H1 (cell line): ENCODE results near the gene PLD6. TPM values are rescaled to one million over a fixed set of nuclear protein-coding genes. Genes with fewer than 3 reads are reported as not detected.

Source experiments
- CTCF ChIA-PET: fragments of 300-600 bp; sonication (Branson Sonifier 250); formaldehyde crosslinking; loops from one replicate; lab custom pipeline; 2021; ENCODE audit not compliant: partially characterized antibody; lab: Charles Lee
- POLR2A ChIA-PET: fragments of 300-600 bp; sonication (Branson Sonifier 250); formaldehyde crosslinking; loops from one replicate; lab custom pipeline; 2021; ENCODE audit warnings: inconsistent platforms; ENCODE audit not compliant: partially characterized antibody; lab: Charles Lee
- DNase-seq, 2 experiments: peaks; one replicate each; pipeline versions ENCODE4 v3.0.0 to v3.0.0-alpha.2; 2010 to 2022; ENCODE audit warnings: low spot score in 2 of 2, low read depth in 1 of 2, mixed read lengths in 1 of 2
- FAIRE-seq: peaks from 2 replicates; lab custom pipeline; 2011; peaks lifted over from hg19 to GRCh38; lab: Jason Lieb, UNC
- H2AFZ ChIP-seq: 2 replicates; pipeline ENCODE4 v1.8.1; 2012; ENCODE audit warnings: low read length, inconsistent platforms
- H2AK5ac ChIP-seq: 2 replicates; pipeline ENCODE4 v1.6.1; 2013; ENCODE audit warnings: low read depth, low read length
- H2BK120ac ChIP-seq: replicated peaks from 2 replicates; pipeline ENCODE3; 2013; ENCODE audit warnings: low read depth, low read length, inconsistent platforms
- H2BK12ac ChIP-seq: 2 replicates; pipeline ENCODE4 v1.6.1; 2013; ENCODE audit warnings: low read depth, low read length
- H2BK15ac ChIP-seq: 2 replicates; pipeline ENCODE4 v1.6.1; 2013; ENCODE audit warnings: low read length
- H2BK20ac ChIP-seq: 2 replicates; pipeline ENCODE4 v1.6.1; 2013; ENCODE audit warnings: low read length
- H2BK5ac ChIP-seq: 2 replicates; pipeline ENCODE4 v1.6.1; 2013; ENCODE audit warnings: low read depth, low read length
- H3K14ac ChIP-seq: 2 replicates; pipeline ENCODE4 v1.6.1; 2013; ENCODE audit warnings: inconsistent platforms; ENCODE audit not compliant: insufficient read length
- H3K18ac ChIP-seq: 2 replicates; pipeline ENCODE4 v1.6.1; 2013; ENCODE audit warnings: low read length; ENCODE audit errors: extremely low read depth
- H3K23ac ChIP-seq: 2 replicates; pipeline ENCODE4 v1.6.1; 2013; ENCODE audit warnings: inconsistent platforms; ENCODE audit not compliant: insufficient read length
- H3K23me2 ChIP-seq: 2 replicates; pipeline ENCODE4 v1.6.1; 2013; ENCODE audit warnings: low read depth, low read length
- H3K27ac ChIP-seq: 2 replicates; pipeline ENCODE4 v1.6.1; 2011; ENCODE audit warnings: low read depth, low read length, inconsistent platforms
- H3K27me3 ChIP-seq, 4 experiments: replicated peaks in 1 of 4; 1 replicate in 1 of 4; 2 replicates in 3 of 4; pipeline versions ENCODE4 v1.6.1 to v1.8.1; 2011 to 2013; ENCODE audit warnings: low read length in 3 of 4, mild to moderate bottlenecking in 3 of 4, inconsistent platforms in 2 of 4, mixed read lengths in 2 of 4, moderate library complexity in 1 of 4; ENCODE audit not compliant: control insufficient read depth in 3 of 4, insufficient read depth in 3 of 4; ENCODE audit errors: extremely low read depth in 1 of 4
- H3K36me3 ChIP-seq, 4 experiments: 2 replicates each; pipeline versions ENCODE4 v1.6.1 to v1.8.1; 2011 to 2013; ENCODE audit warnings: mild to moderate bottlenecking in 4 of 4, low read length in 3 of 4, moderate library complexity in 2 of 4, control low read depth in 1 of 4, inconsistent platforms in 1 of 4; ENCODE audit not compliant: insufficient read depth in 4 of 4, control insufficient read depth in 2 of 4
- H3K4ac ChIP-seq: replicated peaks from 2 replicates; pipeline ENCODE3; 2013; ENCODE audit warnings: low read length, low read depth, mixed read lengths, inconsistent platforms; ENCODE audit not compliant: insufficient read length
- H3K4me1 ChIP-seq, 4 experiments: replicated peaks in 1 of 4; 1 replicate in 1 of 4; 2 replicates in 3 of 4; pipeline versions ENCODE4 v1.6.1 to v1.8.1; 2011 to 2013; ENCODE audit warnings: low read length in 3 of 4, inconsistent platforms in 2 of 4, mixed read lengths in 1 of 4; ENCODE audit not compliant: insufficient read depth in 4 of 4, control insufficient read depth in 3 of 4
- H3K4me2 ChIP-seq, 2 experiments: 2 replicates each; pipeline versions ENCODE4 v1.6.1 to v1.8.1; 2011 to 2013; ENCODE audit warnings: low read depth in 2 of 2, low read length in 2 of 2, control low read depth in 1 of 2, inconsistent platforms in 1 of 2, mild to moderate bottlenecking in 1 of 2; ENCODE audit not compliant: insufficient read depth in 1 of 2
- H3K4me3 ChIP-seq, 4 experiments: fragments of 200-600, 300-600 bp in 1 of 4; sonication (generic), shearing (Covaris generic), sonication (Bioruptor Twin) in 1 of 4; 2 replicates each; pipeline versions ENCODE4 v1.5.1 to v1.8.1; 2011 to 2016; ENCODE audit warnings: low read length in 4 of 4, low read depth in 3 of 4, control low read depth in 2 of 4, inconsistent platforms in 2 of 4, mild to moderate bottlenecking in 2 of 4, mixed read lengths in 1 of 4, moderate library complexity in 1 of 4; ENCODE audit not compliant: insufficient read depth in 2 of 4; ENCODE audit errors: extremely low read depth in 1 of 4
- H3K56ac ChIP-seq: replicated peaks from 2 replicates; pipeline ENCODE3; 2013; ENCODE audit warnings: low read depth, mild to moderate bottlenecking, mixed read lengths, low read length, inconsistent platforms; ENCODE audit not compliant: insufficient read length
- H3K79me1 ChIP-seq: 2 replicates; pipeline ENCODE4 v1.6.1; 2013; ENCODE audit warnings: low read depth, low read length, control low read depth
- H3K79me2 ChIP-seq, 2 experiments: 2 replicates each; pipeline versions ENCODE4 v1.6.1 to v1.8.1; 2012 to 2013; ENCODE audit warnings: low read length in 2 of 2, mild to moderate bottlenecking in 2 of 2, inconsistent platforms in 1 of 2; ENCODE audit not compliant: insufficient read depth in 2 of 2, control insufficient read depth in 1 of 2
- H3K9ac ChIP-seq, 4 experiments: replicated peaks in 1 of 4; 1 replicate in 1 of 4; 2 replicates in 3 of 4; pipeline versions ENCODE4 v1.6.1 to v1.8.1; 2011 to 2013; ENCODE audit warnings: low read depth in 3 of 4, low read length in 3 of 4, control low read depth in 2 of 4, mild to moderate bottlenecking in 2 of 4, moderate library complexity in 2 of 4, inconsistent platforms in 1 of 4; ENCODE audit errors: extremely low read depth in 1 of 4
- H3K9me3 ChIP-seq, 2 experiments: 2 replicates each; pipeline versions ENCODE4 v1.6.1 to v1.8.1; 2012 to 2013; ENCODE audit warnings: mild to moderate bottlenecking in 2 of 2, moderate library complexity in 2 of 2, control low read depth in 1 of 2, inconsistent platforms in 1 of 2, low read depth in 1 of 2, low read length in 1 of 2, mixed read lengths in 1 of 2; ENCODE audit not compliant: insufficient read depth in 2 of 2
- H4K20me1 ChIP-seq, 2 experiments: replicated peaks in 1 of 2; 2 replicates each; pipeline versions ENCODE3 to v1.8.1; 2011 to 2013; ENCODE audit warnings: inconsistent platforms in 2 of 2, low read length in 2 of 2, mild to moderate bottlenecking in 1 of 2; ENCODE audit not compliant: insufficient read depth in 2 of 2, control insufficient read depth in 1 of 2
- H4K5ac ChIP-seq: 2 replicates; pipeline ENCODE4 v1.6.1; 2013; ENCODE audit warnings: low read length, low read depth, mixed read lengths, inconsistent platforms; ENCODE audit not compliant: insufficient read length
- H4K8ac ChIP-seq: 2 replicates; pipeline ENCODE4 v1.8.0; 2013; ENCODE audit warnings: mild to moderate bottlenecking, moderate library complexity, low read length, inconsistent platforms; ENCODE audit not compliant: insufficient read depth; ENCODE audit errors: extremely low read depth
- H4K91ac ChIP-seq: replicated peaks from 2 replicates; pipeline ENCODE3; 2013; ENCODE audit warnings: low read length, mixed read lengths, inconsistent platforms; ENCODE audit not compliant: insufficient read length
- SRF ChIP-seq: IDR thresholded peaks from 2 replicates; pipeline ENCODE4 v1.6.1; 2011; ENCODE audit warnings: mild to moderate bottlenecking, low read depth, low read length, moderate library complexity
- WGBS, 2 experiments: shearing (Covaris generic) in 1 of 2; methylation state at CpG; one replicate each; pipeline versions ENCODE4 v1.1.6 to v1.1.7; 2013 to 2015; ENCODE audit warnings: low lambda C conversion rate in 2 of 2, mixed read lengths in 2 of 2, inconsistent platforms in 1 of 2, low coverage in 1 of 2, missing lambda C conversion rate in 1 of 2; ENCODE audit not compliant: insufficient replicate concordance in 2 of 2, insufficient coverage in 1 of 2, insufficient read length in 1 of 2; ENCODE audit errors: extremely low coverage in 1 of 2, missing lambda C conversion rate in 1 of 2; 5-methylcytosine and 5-hydroxymethylcytosine counted together
- polyA plus RNA-seq, 7 experiments: library from polyadenylated mRNA; depleted of rRNA in 3 of 7; stranded (reverse) in 5 of 7; unstranded in 2 of 7; fragments of >200 nt in 5 of 7; fragments of 200-250 nt in 2 of 7; gene quantifications; 1 replicate in 5 of 7; 2 replicates in 1 of 7; 4 replicates in 1 of 7; pipeline versions ENCODE4 v1.2.1 to v1.2.3, GENCODE V29; 2011 to 2013; ENCODE audit warnings: missing spikeins in 2 of 7, mixed read lengths in 2 of 7
- total RNA-seq: library from RNA; stranded (reverse); fragmentation: NEBNext Ultra II Directional; extraction: Animal tissue kit (Norgen Biotek cat#: 25700); gene quantifications from 2 replicates; pipeline ENCODE4 v1.2.1, GENCODE V29; 2021
- TF ChIP-seq, protein P1 (sequence below): IDR thresholded peaks from 2 replicates; pipeline ENCODE4 v1.6.1; 2012; ENCODE audit warnings: inconsistent platforms

The PLD6 gene
- total and polyA plus RNA-seq, 2 of the 8 experiments (the other 6 are each of a cell fraction or from before 2014, with no cell fraction given) = 0.20 to 0.22 TPM

DNA sequence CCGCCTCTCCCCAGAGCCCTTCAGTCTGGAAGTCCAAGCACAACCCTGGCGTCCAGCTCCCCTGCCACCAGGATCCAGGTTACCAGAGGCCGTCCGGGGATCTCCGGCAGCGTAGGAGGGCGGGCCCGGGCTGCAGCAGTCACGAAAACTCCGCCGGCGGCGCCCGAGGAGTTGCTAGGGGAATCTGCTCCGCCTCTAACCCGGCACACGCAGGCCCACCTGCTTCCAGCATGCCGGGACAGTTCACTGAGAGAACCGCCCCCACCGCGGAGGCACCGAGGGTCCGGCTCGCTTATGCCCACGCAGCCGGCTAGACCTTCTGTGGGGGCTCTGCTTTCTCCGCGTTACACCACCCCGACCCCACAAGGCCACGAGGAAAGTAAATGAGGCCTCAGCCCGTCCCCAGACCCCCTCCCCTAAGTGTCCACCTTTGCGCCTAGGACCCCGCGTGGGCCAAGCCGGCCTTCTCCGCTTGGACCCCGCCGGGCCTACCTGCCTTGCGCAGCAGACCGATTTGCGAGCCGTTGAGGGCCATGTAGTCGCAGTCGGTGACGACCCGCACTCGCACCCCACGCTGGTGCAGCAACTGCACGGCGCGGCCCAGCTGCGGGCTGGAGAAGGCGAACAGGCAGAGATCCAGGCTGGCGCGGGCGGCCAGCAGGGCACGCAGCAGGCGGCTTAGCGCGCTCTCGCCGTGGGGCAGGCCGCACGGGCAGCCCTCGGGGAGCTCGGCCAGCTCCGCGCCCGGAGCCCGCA, 587 bp downstream of the PLD6 start:
- no peaks in the 10 kb centered on the region for H3K23me2 ChIP-seq
- H3K79me2 ChIP-seq = no peaks in the 10 kb centered on the region
- H2BK120ac ChIP-seq = no peak overlapping the region
- no peak overlapping the region for H3K23ac ChIP-seq
- H3K14ac ChIP-seq = no peak overlapping the region
- H3K4me1 ChIP-seq = no peaks in the 10 kb centered on the region; a peak in 1 of 7 replicates
- H3K4me3 ChIP-seq = no peak overlapping the region
- H3K4ac ChIP-seq = no peak overlapping the region
- no peak overlapping the region for H2BK12ac ChIP-seq
- H3K36me3 ChIP-seq = no peaks in the 10 kb centered on the region
- H3K79me1 ChIP-seq = no peaks in the 10 kb centered on the region
- no peak overlapping the region for H3K18ac ChIP-seq
- H3K9ac ChIP-seq = no peak overlapping the region
- no peak overlapping the region for H2BK15ac ChIP-seq
- no peak for TF ChIP-seq SRF
- TF ChIP-seq, protein P1, sequence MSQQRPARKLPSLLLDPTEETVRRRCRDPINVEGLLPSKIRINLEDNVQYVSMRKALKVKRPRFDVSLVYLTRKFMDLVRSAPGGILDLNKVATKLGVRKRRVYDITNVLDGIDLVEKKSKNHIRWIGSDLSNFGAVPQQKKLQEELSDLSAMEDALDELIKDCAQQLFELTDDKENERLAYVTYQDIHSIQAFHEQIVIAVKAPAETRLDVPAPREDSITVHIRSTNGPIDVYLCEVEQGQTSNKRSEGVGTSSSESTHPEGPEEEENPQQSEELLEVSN = no peak
- ChIA-PET POLR2A (no interaction called here), CTCF (interaction anchor here (1.7 kb wide), 1 partner anchor 63 kb away, joined by 4 read pairs; no protein-coding TSS in a partner anchor)
- H3K27ac ChIP-seq = no peak overlapping the region
- H2BK20ac ChIP-seq = no peak overlapping the region
- no peaks in the 10 kb centered on the region for H3K27me3 ChIP-seq
- H4K5ac ChIP-seq = no peak overlapping the region
- no peak overlapping the region for H4K91ac ChIP-seq
- H2AFZ ChIP-seq = no peak overlapping the region
- H4K8ac ChIP-seq = peak overlapping the region; percentile 85
- 90% methylated on average over 32 of the region's 70 CpGs; no CpG with 5 or more reads in 1 of the 2 experiments for WGBS, 2 experiments
- no peak overlapping the region for H3K4me2 ChIP-seq
- no peak overlapping the region for H3K56ac ChIP-seq
- H2AK5ac ChIP-seq = no peak overlapping the region
- FAIRE-seq (no peak), DNase-seq (no peak)
- no peaks in the 10 kb centered on the region for H4K20me1 ChIP-seq
- peaks cover 0 to 3% of the 10 kb centered on the region in 2 experiments; a peak in 1 of 4 replicates for H3K9me3 ChIP-seq
- no peak overlapping the region for H2BK5ac ChIP-seq
